Islet of Langerhans (tissue), 1 donor: Measurements from ENCODE around the gene MTFP1.
"Not testable (repeated sequence)": the region's sequence is repeated elsewhere in the genome, so short reads cannot be mapped to it uniquely, and the experiment has no call there.

Source experiments
- FAIRE-seq: peaks from one replicate; lab custom pipeline; 2011; peaks lifted over from hg19 to GRCh38; lab: Jason Lieb, UNC

MTFP1 gene, protein sequence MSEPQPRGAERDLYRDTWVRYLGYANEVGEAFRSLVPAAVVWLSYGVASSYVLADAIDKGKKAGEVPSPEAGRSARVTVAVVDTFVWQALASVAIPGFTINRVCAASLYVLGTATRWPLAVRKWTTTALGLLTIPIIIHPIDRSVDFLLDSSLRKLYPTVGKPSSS

DNA sequence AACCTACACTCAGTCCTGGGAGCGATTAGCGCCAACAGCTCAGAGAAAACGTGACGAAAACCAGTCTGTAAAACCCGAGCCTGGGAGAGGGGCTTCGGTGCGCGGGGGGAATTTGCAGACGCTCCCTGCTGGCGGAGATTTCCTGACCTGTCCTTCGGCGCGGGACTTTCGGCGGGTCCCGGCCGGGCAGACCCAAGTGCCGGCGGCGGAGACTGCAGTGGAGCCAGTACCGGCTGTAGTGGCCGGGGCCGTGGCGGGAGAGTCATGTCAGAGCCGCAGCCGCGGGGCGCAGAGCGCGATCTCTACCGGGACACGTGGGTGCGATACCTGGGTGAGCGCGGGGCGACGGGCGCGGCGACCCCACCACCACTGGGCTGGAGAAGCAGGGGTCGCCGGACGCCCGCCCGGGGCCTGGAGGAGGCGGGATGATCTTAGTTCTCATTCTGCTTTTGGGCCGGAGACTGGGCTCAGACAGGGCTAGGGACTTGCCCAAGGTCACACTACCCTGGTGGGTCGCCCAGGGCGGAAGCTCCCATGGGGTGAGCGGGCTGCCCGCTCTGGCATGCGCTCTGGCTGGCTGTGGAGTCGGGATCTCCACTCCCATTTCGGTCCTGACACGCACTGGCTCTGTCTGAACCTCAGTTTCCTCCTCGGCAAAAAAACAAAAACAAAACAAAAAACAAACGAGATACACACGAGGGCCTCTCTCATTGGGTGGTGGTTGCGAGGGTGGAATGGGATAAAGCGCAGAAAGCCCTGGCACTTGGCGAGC is at the start of gene MTFP1:
Gene MTFP1, plus strand, starts transcription at position 153 of the 772 bp plus-strand sequence. Its CDS starts 112 bp downstream, at position 265.
- no peak for FAIRE-seq

DNA sequence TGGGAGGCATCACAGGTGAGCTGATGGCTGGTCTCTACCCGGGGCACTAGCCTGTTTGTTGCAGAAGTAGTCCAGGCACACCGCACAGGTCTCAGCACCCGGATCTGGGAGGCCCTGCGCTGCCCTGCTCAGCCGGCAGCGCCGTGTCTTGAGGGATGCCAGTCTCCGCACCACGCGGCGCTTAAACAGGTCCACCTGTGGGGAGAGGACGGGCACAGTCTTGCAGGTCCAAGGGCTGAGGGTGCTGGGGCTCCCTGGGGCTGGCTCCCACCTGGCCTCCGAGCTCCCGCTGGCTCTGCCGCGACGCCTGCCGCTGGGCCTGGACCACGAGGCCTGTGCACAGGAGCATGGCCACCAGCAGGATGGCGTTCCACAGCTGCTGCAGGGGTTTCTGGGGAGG is 45.6 kb upstream of the MTFP1 start:
- FAIRE-seq, result no peak

DNA sequence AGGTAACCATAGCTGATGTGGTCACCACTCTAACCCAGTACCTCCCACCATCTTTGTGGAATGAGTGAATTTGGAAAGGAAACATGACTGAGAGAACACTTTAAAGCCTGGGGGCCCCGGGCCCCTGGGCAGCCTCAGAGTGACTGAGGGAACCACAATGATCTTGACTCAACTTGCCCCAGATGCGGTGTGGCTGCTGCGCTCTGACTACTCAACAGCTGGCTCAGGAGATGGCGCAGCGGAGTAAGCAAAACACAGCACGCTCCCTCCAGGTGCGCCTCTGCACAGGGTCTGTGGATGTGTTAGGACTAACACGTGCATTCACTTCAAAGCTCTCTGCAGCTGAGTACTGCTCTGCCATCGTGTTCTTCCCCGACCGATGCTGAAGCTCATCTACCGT is 44.3 kb upstream of the MTFP1 start:
- FAIRE-seq, result no peak

DNA sequence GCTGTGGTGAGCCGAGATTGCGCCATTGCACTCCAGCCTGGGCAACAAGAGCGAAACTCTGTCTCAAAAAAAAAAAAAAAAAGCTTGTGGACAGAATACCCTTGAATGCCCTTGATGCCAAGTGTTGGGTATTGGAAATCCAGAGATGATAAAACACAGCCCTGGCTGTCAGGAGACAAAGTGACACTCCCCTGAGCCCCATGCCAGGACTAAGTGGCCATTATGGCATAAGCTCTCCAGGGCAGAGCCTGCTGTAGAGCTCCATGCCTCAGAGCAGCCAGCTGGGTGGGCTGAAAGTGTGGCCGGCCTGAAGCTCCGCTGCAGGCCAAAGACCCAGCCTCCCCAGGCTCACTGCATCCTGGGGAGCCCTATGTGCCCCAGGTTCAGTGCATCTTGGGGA is 43.2 kb upstream of the MTFP1 start:
- no peak for FAIRE-seq

DNA sequence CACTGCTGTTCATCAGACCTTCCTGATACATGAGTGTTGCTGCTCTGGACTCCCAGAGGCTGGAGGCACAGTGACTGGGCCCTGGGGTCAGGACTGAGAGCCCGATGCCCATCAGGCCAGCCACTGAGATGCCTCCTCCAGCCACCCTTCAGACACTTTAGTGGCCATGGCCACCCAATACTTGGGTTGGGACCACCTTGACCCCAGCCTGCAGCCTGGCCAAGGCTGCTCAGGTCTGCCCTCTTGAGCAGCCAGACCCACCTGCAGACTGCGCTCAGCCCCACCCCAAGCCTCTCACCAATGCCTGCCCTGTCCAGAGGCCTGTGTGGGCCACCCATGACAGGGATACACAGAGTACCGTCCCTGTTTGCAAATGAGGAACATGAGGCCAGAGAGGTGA is 42.5 kb upstream of the MTFP1 start:
- FAIRE-seq, result no peak

DNA sequence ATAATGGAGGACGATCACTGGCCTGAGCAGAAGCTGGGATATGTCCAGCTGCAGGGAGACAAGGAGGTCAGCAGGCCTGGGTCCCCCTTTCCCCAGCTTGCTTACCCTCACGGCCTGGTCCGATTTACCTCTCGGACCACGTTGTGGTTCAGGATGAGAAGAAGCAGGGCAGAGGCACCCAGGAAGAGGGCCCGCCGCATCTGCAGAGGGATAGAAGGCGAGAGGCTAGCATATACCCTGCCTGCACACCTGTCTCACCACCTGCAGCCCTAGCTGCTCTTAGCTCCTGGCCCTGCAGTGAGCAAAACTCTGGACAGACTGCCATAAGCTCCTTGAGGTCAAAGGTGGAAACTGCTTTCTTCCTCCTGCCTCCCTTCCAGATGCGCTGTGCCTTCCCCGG is 39.6 kb upstream of the MTFP1 start:
- no peak for FAIRE-seq

DNA sequence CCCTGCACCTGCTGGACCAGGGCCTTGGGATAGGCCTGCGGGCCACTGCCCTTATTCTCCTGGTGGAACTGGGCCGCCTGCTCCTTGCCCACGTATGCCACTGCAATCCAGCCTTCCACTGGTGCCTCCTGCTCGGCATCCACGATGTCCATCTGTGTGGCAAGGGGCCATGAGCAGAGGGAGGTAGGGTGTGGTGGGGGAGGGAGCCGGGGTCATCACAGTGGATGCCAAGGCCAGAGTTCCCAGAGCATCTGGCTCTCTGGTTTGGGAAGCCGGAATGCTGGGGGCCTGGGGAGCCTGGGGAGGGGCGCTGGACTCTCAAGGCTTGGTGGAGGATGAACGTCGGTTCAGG is 39.0 kb upstream of the MTFP1 start:
- no peak for FAIRE-seq

DNA sequence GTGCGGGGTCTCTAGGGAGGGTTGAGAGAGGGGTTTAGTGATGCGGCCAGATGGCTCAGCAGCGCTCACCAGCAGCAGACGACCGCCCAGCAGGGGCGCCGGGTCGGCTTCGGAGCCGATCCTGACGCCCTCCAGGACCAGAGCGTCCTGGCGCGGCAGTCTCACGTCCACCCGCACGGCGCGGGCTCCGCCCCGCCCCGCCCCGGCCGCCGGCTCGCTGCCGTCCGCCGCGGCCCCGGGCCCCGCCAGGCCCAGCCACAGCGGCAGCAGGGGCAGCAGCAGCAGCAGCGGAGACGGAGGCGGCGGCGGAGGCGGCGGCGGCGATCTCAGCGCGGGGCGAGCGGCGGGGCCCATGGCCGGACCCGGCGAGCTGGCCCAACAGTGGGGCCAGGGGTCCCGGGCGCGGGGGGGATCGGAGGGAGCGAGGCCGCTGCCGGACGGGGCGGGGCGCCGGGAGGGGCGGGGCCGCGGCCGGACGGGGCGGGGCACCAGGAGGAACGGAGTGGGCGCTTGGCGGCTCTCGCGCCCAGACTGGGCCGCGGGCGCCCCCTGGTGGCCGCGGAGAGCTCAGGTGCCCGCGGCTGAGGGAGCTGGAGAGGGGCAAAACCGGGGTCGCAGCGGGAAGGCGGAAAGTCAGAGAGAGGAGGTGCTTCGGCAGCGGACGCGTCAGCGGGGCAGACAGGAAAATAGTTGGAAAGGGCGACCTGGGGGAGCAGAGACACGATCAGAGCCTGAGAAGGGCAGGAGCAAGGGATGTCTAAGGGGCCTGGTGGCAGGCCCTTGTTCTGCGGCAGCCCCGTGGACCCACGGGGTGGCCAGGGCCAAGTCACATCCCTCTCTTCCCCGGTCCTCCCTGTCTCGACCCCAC is 38.4 kb upstream of the MTFP1 start, which contains the start of gene RNF215:
Gene RNF215, minus strand, starts transcription at position 452 of the 868 bp plus-strand sequence. Its CDS starts 98 bp downstream, at position 354.
- FAIRE-seq, result no peak

DNA sequence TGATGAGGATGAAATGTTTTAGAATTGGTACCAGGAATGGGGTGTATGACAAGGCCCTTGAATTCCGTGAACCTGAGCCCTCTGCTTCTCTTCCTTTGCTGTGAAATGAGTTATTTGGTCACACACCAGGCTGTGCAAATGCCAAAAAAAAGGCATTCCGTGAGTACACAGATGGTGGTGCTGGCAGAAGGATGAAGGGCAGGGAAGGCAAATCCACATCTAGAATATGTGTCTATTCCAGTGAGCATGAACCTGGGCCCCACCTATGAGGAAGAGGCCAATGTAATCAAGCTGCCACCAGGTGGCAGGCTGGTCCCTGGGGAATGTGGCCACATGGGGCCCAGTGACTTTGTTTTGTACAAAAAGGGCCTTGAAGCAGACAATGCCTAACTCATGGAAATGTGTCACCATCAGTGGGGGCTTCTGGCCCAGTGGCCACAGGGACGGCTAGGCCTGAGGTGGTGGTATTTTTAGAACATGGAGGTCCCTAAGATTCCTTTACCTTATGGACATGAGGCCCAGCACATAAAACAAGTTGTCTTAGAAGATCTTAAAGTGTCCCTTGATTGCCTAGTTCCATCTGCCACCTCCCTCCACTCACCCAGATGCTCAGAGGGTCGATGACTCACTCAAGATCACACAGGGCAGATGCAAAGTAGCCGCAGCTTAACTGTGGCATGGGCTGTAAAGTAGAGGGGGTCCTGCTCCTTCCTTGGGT is 34.4 kb upstream of the MTFP1 start:
- no peak for FAIRE-seq

DNA sequence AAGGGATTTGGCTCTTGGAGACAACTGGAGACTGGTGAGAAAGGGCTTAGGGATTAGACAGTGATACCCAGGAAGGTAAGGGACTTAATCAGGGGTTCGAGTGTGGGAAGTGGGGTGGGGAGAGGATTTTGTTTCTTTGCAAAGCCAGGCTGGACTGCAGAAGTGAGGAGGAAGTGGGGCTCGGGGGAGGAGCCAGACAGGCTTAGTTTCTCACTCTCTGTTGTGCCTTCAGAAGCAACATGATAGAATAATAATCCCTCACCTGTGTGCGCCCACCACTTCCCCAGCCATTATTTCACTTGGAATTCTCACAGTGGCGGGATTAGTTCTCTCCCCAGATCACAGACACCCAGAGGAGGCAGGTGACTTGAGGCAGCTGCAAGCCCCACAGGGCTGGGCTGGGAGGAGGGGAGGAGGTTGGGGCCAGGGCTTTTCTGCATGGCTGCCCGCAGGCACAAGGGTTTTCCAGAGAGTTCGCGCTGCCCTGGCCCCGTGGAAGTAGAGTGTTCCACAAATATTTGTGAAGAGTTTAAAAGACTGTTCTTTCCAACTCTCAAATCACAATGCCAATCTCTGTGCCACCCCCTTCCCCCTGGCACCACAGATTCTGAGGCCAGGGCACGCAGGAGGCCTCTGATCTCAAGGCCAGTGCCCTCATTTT is 32.8 kb upstream of the MTFP1 start:
- FAIRE-seq, result no peak

DNA sequence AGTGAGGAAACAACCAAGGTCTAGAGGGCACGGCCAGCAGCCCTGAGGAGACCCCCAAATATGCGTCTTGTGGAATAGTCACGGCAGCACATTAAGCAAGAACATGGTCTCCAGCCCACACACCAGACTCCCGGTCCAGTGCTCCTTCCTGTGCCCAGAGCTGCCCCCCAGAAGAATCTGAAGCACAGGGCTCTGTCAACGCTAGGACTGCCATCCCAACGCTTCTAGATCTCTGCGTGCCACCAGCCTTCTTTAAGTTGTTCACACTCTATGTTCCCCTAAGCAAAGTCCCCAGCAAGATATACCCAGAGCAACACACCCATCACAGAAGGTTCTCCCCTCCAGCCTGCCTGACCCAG is 32.3 kb upstream of the MTFP1 start:
- FAIRE-seq, result no peak

DNA sequence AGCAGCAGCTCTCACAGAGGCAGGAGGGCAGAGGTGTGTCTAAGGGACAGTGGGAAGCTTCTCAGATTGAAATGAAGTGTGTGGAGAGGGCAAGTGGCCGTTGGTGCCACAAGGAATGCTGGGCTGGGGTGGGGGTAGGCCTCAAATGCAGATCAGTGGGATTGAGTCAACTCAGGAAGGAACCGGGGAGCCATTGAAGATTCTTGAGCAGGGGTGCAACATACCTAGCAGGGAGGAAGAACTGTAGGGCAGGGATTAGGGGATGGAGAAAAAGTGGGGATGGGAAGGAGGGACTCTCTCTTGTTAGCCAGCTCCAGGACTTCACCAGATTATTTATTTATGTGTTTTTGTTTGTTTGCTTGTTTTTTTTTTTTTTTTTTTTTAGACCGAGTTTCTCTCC is 31.7 kb upstream of the MTFP1 start:
- no peak for FAIRE-seq

DNA sequence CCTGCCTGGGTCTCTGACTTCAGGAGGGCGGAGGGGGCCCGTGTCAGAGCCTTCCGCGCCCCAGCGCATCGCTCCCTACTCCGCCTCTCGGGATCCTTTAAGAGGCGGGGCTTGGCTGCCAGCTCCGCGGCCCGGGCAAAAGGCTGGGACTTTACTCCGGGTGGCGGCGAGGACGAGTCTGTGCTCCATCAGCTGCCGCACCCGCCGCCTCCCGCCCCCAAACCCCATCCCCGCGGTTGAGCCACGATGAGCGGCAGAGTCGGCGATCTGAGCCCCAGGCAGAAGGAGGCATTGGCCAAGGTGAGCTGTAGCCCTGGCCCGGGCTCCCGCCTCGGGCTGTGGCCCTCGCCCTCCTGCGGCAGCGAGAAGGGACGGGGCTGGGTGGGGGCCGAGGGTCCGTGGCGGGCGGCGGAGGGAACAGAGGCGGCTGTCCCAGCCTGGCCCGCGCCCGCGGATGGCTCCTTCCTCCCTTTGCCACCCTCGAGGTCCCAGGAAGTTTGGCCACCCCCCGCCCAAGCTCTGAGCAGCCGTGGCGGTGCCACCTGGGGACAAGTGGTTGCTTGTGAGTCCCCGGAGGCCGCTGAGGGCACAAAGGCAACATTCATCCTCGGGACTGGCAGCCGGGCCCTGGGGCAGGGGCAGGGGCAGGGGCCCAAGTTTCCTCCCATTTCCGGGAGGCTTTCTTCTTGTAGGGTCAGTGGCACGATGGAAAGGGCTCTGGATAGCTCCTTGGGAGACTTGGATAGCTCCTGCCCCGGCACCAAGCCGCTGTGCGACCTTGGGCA is 28.5 kb upstream of the MTFP1 start, which contains the start of gene SEC14L2:
Gene SEC14L2, plus strand, starts transcription at position 148 of the 785 bp plus-strand sequence. Its CDS starts 99 bp downstream, at position 247.
- no peak for FAIRE-seq

DNA sequence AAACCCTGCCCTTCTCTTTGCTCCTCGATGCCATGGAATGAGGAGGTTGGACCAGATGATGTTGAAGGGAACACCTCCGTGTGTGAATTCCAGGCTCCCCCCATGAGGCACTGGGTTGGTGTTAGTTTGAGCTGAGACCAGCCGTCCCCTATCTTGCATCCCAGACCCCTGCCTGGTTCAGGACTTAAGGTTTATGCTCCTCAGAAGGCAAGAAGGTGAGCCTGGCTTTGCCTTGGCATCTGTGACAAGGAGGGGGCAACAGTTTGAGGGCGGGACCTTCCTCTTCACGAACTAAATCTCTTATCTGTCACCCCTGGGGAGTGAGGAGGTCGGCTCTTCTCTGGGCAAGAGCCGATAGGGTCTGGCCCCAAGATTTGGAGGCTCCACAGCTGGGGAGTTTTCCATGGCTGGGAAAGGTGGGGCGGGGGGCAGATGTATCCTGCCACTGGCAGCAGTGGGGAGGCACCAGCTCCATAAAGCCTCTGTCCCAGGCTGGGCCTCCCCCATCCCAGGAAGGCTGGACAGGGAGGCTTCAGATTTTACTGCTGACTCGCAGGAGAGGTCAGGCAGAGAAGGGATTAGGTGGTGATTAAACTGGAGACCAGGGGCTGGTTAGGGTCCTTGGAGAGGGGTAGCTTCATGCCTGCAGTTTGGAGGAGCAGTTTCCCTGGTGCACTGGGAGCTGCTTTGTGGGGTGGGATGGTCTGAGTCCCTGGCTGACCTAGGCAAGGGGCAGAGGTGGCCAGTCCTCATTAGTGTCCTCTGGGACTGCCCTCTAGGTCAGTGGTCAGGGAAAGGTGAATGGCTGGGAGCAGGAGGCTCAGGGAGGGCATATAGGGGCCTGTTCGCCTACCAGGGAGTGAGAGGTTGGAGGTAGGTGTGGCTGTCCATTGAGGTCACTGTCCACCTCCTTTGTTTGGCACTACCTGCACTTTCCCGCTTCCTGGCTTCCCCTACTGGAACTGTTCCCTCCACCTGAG is 27.6 kb upstream of the MTFP1 start:
- no peak for FAIRE-seq

DNA sequence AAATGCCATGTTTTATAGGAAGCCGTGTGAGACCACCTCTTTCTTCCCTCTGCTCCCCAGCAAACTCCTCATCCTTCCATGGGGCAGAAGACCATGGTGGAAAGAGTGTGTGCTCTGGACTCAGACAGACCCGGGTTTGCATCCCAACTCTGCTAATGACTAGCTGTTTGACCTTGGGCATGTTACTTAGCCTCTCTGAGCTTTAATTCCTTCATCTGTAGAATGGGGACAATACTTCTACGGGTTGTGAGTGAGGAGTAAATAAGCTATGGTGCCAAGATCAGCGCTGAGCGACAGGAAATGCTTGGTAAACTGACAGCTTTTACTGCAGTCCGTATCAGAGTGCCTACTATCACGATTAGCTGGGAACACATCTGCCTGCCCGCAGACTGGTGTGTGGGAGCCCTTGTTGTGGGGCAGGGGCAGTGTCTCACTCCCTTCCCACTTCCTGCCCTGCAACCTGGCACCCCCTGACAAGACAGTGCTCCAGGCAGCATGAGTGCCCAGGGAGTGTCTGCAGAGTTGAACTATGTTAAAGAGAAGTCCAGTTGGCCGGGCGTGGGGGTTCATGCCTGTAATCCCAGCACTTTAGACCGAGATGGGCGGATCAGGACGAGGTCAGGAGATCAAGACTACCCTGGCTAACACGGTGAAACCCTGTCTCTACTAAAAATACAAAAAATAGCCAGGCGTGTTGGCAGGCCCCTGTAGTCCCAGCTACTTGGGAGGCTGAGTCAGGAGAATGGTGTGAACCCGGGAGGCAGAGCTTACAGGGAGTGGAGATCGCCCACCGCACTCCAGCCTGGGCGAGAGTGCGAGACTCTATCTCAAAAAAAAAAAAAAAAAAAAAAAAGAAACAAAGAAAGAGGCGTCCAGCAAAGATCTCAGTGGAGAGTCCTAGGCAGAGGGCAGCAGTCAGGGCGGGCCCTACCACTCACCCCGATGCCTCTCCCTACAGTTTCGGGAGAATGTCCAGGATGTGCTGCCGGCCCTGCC is 26.6 kb upstream of the MTFP1 start:
- FAIRE-seq, result no peak

DNA sequence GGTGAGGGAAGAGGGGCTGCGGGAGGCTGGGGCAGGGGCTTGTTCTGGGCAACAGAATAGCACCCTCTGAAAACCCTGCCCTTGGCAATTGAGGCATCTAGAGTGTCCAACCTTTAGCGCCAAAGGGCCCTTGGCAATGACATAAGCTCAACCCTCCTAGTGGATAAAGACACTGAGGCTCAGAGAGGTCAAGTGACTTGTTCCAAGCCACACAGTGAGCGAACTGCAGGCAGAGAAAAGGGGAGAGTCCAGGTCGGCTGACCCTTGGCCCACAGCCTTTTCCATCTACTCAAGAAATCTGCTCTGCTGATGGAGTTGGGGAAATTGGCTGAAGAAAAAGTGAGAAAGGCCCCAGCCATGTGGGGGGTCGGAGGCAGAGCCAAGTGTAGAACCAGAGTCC is 25.9 kb upstream of the MTFP1 start:
- no peak for FAIRE-seq

DNA sequence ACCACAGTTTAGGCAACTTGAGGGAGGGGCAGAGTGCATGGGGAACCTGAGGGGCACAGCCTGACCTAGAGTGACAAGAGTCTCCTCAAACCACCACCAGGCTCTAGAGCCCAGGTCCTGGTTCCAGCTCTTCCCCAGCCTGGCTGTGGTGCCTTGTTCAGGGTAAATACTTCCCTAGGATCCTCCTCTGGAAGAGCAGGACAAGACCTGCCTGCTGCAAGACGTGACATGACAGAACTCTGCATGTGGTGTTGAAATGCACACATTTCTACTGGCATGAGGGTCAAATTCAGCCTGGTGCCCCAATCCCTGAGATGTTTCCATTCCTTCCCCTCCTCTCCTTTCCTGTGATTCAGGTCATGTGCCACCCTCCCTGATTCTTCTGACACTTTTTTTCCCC is 25.4 kb upstream of the MTFP1 start:
- FAIRE-seq, result no peak

DNA sequence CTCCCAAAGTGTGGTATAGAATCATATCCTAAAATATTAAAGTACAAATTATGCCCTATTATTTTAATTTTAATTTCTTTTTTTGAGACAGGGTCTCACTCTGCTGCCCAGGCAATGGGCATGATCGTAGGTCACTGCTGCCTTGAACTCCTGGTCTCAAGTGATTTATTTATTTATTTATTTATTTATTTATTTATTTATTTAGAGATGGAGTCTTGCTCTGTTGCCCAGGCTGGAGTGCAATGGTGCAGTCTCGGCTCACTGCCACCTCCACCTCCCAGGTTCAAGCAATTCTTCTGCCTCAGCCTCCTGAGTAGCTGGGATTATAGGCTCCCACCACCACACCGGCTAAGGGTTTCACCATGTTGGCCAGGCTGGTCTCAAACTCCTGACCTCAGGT is 24.5 kb upstream of the MTFP1 start:
- not testable (repeated sequence) for FAIRE-seq
